H9 (cell line): Measurements from ENCODE around the gene CCDC187. TPM values are rescaled to one million over a fixed set of nuclear protein-coding genes. Genes with fewer than 3 reads are reported as not detected.

Experiments
- DNase-seq: peaks from one replicate; pipeline ENCODE4 v3.0.0-alpha.2; 2017
- H2AFZ ChIP-seq: one replicate; pipeline ENCODE4 v1.6.1; 2013; ENCODE audit warnings: mild to moderate bottlenecking, low read length, control low read depth, moderate library complexity
- H2AK5ac ChIP-seq: 2 replicates; pipeline ENCODE4 v1.6.1; 2013; ENCODE audit warnings: low read length, control low read depth, mixed read lengths; ENCODE audit not compliant: insufficient read length
- H2BK120ac ChIP-seq: one replicate; pipeline ENCODE4 v1.6.1; 2013; ENCODE audit warnings: low read depth, mild to moderate bottlenecking, low read length, control low read depth, inconsistent platforms; ENCODE audit not compliant: poor library complexity, severe bottlenecking
- H2BK12ac ChIP-seq: 2 replicates; pipeline ENCODE4 v1.6.1; 2013; ENCODE audit warnings: low read length, control low read depth, mixed read lengths, low read depth; ENCODE audit not compliant: insufficient read length
- H2BK15ac ChIP-seq: 2 replicates; pipeline ENCODE4 v1.6.1; 2013; ENCODE audit warnings: low read depth, low read length, control low read depth
- H2BK20ac ChIP-seq: one replicate; pipeline ENCODE4 v1.6.1; 2013; ENCODE audit warnings: low read depth, mild to moderate bottlenecking, low read length, control low read depth, inconsistent platforms; ENCODE audit not compliant: poor library complexity, severe bottlenecking
- H2BK5ac ChIP-seq: 2 replicates; pipeline ENCODE4 v1.6.1; 2013; ENCODE audit warnings: low read length, control low read depth, mixed read lengths; ENCODE audit not compliant: insufficient read length
- H3K14ac ChIP-seq: 2 replicates; pipeline ENCODE4 v1.6.1; 2013; ENCODE audit warnings: low read length, control low read depth; ENCODE audit not compliant: insufficient read depth
- H3K18ac ChIP-seq: 2 replicates; pipeline ENCODE4 v1.6.1; 2013; ENCODE audit warnings: low read depth, mild to moderate bottlenecking, mixed read lengths, low read length, control low read depth; ENCODE audit not compliant: insufficient read length
- H3K23ac ChIP-seq: 2 replicates; pipeline ENCODE4 v1.6.1; 2013; ENCODE audit warnings: low read length, control low read depth, mixed read lengths, low read depth; ENCODE audit not compliant: insufficient read length
- H3K23me2 ChIP-seq: 2 replicates; pipeline ENCODE4 v1.6.1; 2013; ENCODE audit warnings: low read depth, mild to moderate bottlenecking, mixed read lengths, low read length, control low read depth; ENCODE audit not compliant: insufficient read length, poor library complexity, severe bottlenecking
- H3K27ac ChIP-seq: 2 replicates; pipeline ENCODE4 v1.5.1; 2013; ENCODE audit warnings: low read length, control low read depth, mixed read lengths, low read depth; ENCODE audit not compliant: insufficient read length
- H3K27me3 ChIP-seq: 2 replicates; pipeline ENCODE4 v1.6.1; 2013; ENCODE audit warnings: low read length, control low read depth, inconsistent platforms; ENCODE audit not compliant: insufficient read depth
- H3K4ac ChIP-seq: 2 replicates; pipeline ENCODE4 v1.6.1; 2013; ENCODE audit warnings: low read depth, mild to moderate bottlenecking, control low read depth, inconsistent platforms, low read length, moderate library complexity
- H3K4me1 ChIP-seq: 2 replicates; pipeline ENCODE4 v1.6.1; 2013; ENCODE audit warnings: low read length, control low read depth, inconsistent platforms; ENCODE audit not compliant: insufficient read depth
- H3K4me2 ChIP-seq: 2 replicates; pipeline ENCODE4 v1.6.1; 2013; ENCODE audit warnings: low read length, control low read depth, mixed read lengths; ENCODE audit not compliant: insufficient read length, insufficient read depth
- H3K56ac ChIP-seq: 2 replicates; pipeline ENCODE4 v1.6.1; 2013; ENCODE audit warnings: low read depth, mild to moderate bottlenecking, mixed read lengths, low read length, control low read depth; ENCODE audit not compliant: insufficient read length
- H3K79me1 ChIP-seq: 2 replicates; pipeline ENCODE4 v1.6.1; 2013; ENCODE audit warnings: low read depth, mild to moderate bottlenecking, moderate library complexity, low read length, control low read depth, inconsistent platforms; ENCODE audit not compliant: insufficient read depth, poor library complexity, severe bottlenecking
- H3K79me2 ChIP-seq: 2 replicates; pipeline ENCODE4 v1.6.1; 2013; ENCODE audit warnings: low read length, control low read depth, inconsistent platforms; ENCODE audit not compliant: insufficient read depth
- H3K9ac ChIP-seq: 2 replicates; pipeline ENCODE4 v1.6.1; 2013; ENCODE audit warnings: low read length, control low read depth, mixed read lengths; ENCODE audit not compliant: insufficient read length; ENCODE audit errors: extremely low read depth
- H3K9me3 ChIP-seq: one replicate; pipeline ENCODE4 v1.6.1; 2013; ENCODE audit warnings: low read depth, low read length, inconsistent platforms; ENCODE audit not compliant: control insufficient read depth
- H3T11ph ChIP-seq: one replicate; pipeline ENCODE4 v1.6.1; 2013; ENCODE audit warnings: mild to moderate bottlenecking, low read length, control low read depth, inconsistent platforms
- H4K20me1 ChIP-seq: one replicate; pipeline ENCODE4 v1.6.1; 2013; ENCODE audit not compliant: control insufficient read depth, insufficient read length, insufficient read depth
- H4K5ac ChIP-seq: 2 replicates; pipeline ENCODE4 v1.6.1; 2013; ENCODE audit warnings: low read depth, mild to moderate bottlenecking, mixed read lengths, low read length, control low read depth; ENCODE audit not compliant: insufficient read length
- H4K8ac ChIP-seq: replicated peaks from 2 replicates; pipeline ENCODE4 v1.6.1; 2013; ENCODE audit warnings: low read length, control low read depth, mixed read lengths, low read depth; ENCODE audit not compliant: insufficient read length
- H4K91ac ChIP-seq: 2 replicates; pipeline ENCODE4 v1.6.1; 2013; ENCODE audit warnings: low read depth, mild to moderate bottlenecking, moderate library complexity, mixed read lengths, low read length, control low read depth; ENCODE audit not compliant: insufficient read length
- H3K27ac Mint-ChIP-seq, 3 experiments: 2 replicates in 2 of 3; 3 replicates in 1 of 3; pipeline ENCODE4 v1.8.0; 2020 to 2021; ENCODE audit warnings: mixed read lengths in 3 of 3, mild to moderate bottlenecking in 1 of 3, moderate library complexity in 1 of 3
- H3K27me3 Mint-ChIP-seq: 2 replicates; pipeline ENCODE4 v1.8.0; 2021; ENCODE audit warnings: low read depth, mild to moderate bottlenecking, moderate library complexity, mixed read lengths
- H3K36me3 Mint-ChIP-seq, 3 experiments: 2 replicates in 2 of 3; 3 replicates in 1 of 3; pipeline ENCODE4 v1.8.0; 2020 to 2021; ENCODE audit warnings: low read depth in 3 of 3, mixed read lengths in 3 of 3; ENCODE audit not compliant: insufficient read depth in 1 of 3
- H3K4me1 Mint-ChIP-seq, 2 experiments: 2 replicates each; pipeline ENCODE4 v1.8.0; 2020; ENCODE audit warnings: mixed read lengths in 2 of 2
- H3K4me3 Mint-ChIP-seq, 2 experiments: 2 replicates in 1 of 2; 3 replicates in 1 of 2; pipeline ENCODE4 v1.8.0; 2020 to 2021; ENCODE audit warnings: mild to moderate bottlenecking in 2 of 2, mixed read lengths in 2 of 2, moderate library complexity in 1 of 2
- H3K9me3 Mint-ChIP-seq, 2 experiments: 2 replicates in 1 of 2; 3 replicates in 1 of 2; pipeline ENCODE4 v1.8.0; 2020; ENCODE audit warnings: mild to moderate bottlenecking in 2 of 2, mixed read lengths in 2 of 2, moderate library complexity in 1 of 2
- CTCF ChIP-seq: fragments of 200-600 bp; sonication (generic); conservative IDR thresholded peaks from 3 replicates; pipeline ENCODE4 v1.8.0; 2021; ENCODE audit warnings: antibody characterized with exemption, mild to moderate bottlenecking
- WGBS: extraction: QIAGEN DNeasy Blood & Tissue Kit; methylation state at CpG from one replicate; pipeline ENCODE4 v1.1.7; 2013; ENCODE audit warnings: missing lambda C conversion rate, low lambda C conversion rate, mixed read lengths; ENCODE audit not compliant: insufficient read length; ENCODE audit errors: extremely low coverage; 5-methylcytosine and 5-hydroxymethylcytosine counted together
- total RNA-seq: library from RNA; stranded (reverse); gene quantifications from 2 replicates; pipeline ENCODE4 v1.2.1, GENCODE V29; 2021

Gene CCDC187
- total RNA-seq, 1 experiment from 2014 or later = 0.07 TPM

- Histone ChIP-seq H3K23me2 (no peaks in the 10 kb centered on the region), H3K23ac (no peak overlapping the region), H3K14ac (no peak overlapping the region), H2BK5ac (no peak overlapping the region), H3K4ac (no peak overlapping the region), H4K91ac (no peak overlapping the region), H3K9me3 (no peaks in the 10 kb centered on the region), H3K27ac (no peak overlapping the region), H2BK12ac (no peak overlapping the region), H4K5ac (no peak overlapping the region), H2BK15ac (no peak overlapping the region), H2AFZ (no peak overlapping the region), H4K20me1 (no peaks in the 10 kb centered on the region), H3K4me2 (no peak overlapping the region), H3K4me1 (no peaks in the 10 kb centered on the region), H4K8ac (no peak overlapping the region), H3T11ph (no peak overlapping the region), H3K9ac (no peak overlapping the region), H2BK20ac (no peak overlapping the region), H3K56ac (no peak overlapping the region), H3K27me3 (no peaks in the 10 kb centered on the region), H3K79me1 (no peaks in the 10 kb centered on the region), H2AK5ac (no peak overlapping the region), H3K18ac (no peak overlapping the region), H3K79me2 (no peaks in the 10 kb centered on the region), H2BK120ac (no peak overlapping the region)
- Mint-ChIP-seq H3K9me3 (no peaks in the 10 kb centered on the region), H3K27me3 (no peaks in the 10 kb centered on the region), H3K36me3 (no peaks in the 10 kb centered on the region), H3K4me1 (no peaks in the 10 kb centered on the region), H3K27ac (no peak overlapping the region), H3K4me3 (no peak overlapping the region)
- WGBS = no CpG with 5 or more reads among the region's 4 CpGs
- DNase-seq = no peak
- no peak for TF ChIP-seq CTCF
Measured at GRCh38 chr9:136307215-136307750, 3.4 kb upstream of the CCDC187 start.
